Superior temporal gyrus (tissue), 1 donor: Measurements from ENCODE around the gene SLC25A45.
"Not testable (repeated sequence)": the region's sequence is repeated elsewhere in the genome, so short reads cannot be mapped to it uniquely, and the experiment has no call there.

Experiments used
- DNase-seq: peaks from one replicate; pipeline ENCODE4 v3.0.0-alpha.2; 2016; ENCODE audit errors: extremely low spot score

SLC25A45 gene

DNA sequence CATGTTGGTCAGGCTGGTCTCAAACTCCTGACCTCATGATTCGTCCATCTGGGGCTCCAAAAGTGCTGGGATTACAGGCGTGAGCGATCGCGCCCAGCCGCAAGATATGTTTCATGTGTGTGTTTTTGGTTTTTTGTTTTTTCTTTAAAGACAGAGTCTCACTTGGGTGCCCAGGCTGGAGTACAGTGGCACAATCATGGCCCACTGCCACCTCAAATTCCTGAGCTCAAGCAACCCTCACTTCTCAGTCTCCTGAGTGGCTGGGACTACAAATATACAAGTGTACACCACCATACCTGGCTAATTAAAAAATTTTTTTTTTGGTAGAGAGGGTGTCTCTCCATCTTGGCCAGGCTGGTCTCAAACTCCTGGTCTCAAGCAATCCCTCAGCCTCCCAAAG lies 19.5 kb downstream of the SLC25A45 start:
- DNase-seq, result no peak

DNA sequence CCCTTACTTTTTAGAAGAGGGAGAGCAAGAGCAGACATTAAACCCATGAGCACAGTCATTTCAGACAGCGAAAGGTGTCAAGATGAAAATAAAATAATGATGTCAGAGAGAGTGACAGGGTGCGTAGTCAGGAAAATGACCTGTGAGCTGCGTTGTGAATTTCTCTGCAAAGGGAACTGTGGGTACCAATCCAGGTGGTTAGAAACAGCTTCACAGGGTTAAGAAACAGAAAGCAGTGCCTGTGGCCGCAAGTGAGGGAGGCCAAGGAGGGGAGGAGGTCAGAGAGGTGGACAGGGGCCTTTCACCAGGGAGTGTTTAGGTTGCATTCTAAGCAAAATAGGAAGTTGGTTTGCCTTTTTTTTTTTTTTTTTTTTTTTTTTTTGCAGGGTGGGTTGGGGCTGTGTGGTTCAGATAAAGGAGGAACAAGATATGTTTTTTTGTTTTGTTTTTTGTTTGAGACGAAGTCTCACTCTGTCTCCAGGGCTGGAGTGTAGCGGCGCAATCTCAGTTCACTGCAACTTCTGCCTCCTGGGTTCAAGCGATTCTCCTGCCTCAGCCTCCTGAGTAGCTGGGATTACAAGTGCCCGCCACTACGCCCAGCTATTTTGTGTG lies 20.0 kb downstream of the SLC25A45 start:
- DNase-seq, result no peak

DNA sequence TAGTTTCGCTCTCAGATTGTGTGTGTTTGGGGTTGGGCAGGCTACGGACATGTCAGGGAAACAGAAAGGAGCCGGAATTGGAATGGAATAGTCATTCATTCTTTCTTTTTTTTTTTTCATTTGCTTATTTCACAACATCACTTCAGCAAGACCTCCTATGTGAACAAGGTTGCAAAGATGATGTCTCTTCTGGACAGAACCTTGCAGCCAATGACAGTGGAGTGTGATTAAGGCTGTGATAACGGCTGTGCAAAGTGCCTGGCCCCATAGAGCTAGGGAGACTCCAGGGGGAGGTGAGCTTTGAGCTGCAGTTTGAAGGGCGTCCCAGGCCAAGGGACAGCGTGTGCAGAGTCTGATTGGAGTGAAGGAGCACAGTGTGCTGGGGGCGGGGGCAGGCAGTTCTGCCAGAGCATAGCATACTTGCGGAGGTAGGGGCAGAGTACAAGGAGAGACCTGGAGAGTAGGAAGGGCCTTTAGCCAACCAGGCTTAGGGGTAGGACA lies 24.5 kb downstream of the SLC25A45 start:
- no peak for DNase-seq

- no peak for DNase-seq
Measured at GRCh38 chr11:65356394-65356972, 26.0 kb downstream of the SLC25A45 start.

GRCh38 chr11:65355776-65356393 lies 26.6 kb downstream of the SLC25A45 start:
- peak; percentile 40 for DNase-seq

- DNase-seq, result no peak
Measured at GRCh38 chr11:65355013-65355775, 27.3 kb downstream of the SLC25A45 start.

GRCh38 chr11:65354265-65355012 lies 28.0 kb downstream of the SLC25A45 start, which contains the start of gene TIGD3:
Gene TIGD3 (plus strand): TSS chr11:65354751. CDS start chr11:65355809, 1,058 bp downstream.
- peak; percentile 92 for DNase-seq

GRCh38 chr11:65353900-65354264 lies 28.6 kb downstream of the SLC25A45 start:
- peak; percentile 72 for DNase-seq

GRCh38 chr11:65353376-65353775 lies 29.1 kb downstream of the SLC25A45 start:
- no peak for DNase-seq

DNA sequence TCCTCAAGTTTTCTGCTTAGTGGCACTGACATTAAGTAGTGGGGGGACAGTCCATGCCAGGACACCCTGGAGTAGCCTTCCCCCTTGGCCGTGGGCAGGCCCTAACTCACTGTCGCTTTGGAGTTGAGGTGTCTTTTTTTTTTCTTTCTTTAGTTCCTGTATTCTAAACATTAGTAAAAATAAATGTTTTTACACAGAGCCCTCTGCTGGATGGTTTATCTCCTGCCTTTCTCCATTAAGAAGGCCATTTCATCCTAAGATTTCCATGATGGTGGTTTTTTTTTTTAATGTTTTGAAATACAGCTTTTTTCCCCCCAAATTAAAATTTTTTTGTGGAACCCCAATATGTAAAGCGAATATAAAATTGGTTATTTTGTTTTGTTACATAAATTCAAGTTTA lies 29.7 kb downstream of the SLC25A45 start:
- peak; percentile 61 for DNase-seq

DNA sequence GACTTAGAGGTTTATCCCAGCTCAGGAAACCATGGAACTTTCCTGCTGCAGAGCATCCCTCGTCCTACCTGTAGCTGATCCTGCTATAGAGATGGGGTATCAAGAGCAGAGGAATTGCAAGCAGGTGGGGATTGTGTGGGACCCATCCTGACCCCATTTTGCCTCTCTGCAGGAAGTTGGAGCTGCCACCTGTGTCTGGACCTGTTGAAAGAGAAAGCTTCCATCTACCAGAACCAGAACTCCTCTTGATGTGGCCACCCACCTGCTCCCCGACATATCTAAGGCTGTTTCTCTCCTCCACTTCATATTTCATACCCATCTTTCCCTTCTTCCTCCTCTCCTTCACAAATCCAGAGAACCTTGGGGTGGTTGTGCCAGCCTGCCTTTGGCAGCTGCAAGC lies 30.9 kb downstream of the SLC25A45 start:
- no peak for DNase-seq

DNA sequence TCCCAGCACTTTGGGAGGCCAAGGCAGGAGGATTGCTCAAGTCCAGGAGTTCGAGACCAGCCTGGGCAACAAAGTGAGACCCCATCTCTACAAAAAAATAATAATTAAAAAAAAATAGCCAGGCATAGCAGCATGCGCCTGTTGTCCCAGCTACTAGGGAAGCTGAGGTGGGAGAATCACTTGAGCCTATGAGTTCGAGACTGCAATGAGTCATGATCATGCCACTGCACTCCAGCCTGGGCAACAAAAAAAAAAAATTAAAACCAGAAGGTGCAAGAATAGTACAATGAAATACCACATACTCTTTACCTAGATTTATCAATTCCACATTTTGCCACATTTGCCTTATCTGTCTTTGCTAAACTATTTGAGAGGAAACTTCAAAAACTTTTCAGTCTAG lies 40.6 kb downstream of the SLC25A45 start:
- DNase-seq, result no peak

- peak; percentile 67 for DNase-seq
Measured at GRCh38 chr11:65340226-65340625, 42.2 kb downstream of the SLC25A45 start.

GRCh38 chr11:65338676-65339075 lies 43.8 kb downstream of the SLC25A45 start:
- no peak for DNase-seq

GRCh38 chr11:65334696-65335295 lies 47.6 kb downstream of the SLC25A45 start:
- DNase-seq, result no peak

DNA sequence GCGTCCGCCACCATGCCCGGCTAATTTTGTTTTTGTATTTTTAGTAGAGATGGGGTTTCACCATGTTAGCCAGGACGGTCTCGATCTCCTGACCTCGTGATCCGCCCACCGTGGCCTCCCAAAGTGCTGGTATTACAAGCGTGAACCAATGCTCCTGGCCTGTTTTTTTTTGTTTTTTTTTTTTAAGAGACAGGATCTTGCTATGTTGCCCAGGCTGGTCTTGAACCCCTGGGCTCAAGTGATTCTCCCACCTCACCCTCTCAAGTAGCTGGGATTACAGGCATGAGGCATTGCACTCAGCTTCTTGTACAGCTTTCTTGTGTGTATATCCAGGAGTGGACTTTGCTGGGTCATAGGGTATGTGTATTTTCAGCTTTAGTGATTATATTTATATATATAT lies 49.9 kb downstream of the SLC25A45 start:
- DNase-seq, result not testable (repeated sequence)

DNA sequence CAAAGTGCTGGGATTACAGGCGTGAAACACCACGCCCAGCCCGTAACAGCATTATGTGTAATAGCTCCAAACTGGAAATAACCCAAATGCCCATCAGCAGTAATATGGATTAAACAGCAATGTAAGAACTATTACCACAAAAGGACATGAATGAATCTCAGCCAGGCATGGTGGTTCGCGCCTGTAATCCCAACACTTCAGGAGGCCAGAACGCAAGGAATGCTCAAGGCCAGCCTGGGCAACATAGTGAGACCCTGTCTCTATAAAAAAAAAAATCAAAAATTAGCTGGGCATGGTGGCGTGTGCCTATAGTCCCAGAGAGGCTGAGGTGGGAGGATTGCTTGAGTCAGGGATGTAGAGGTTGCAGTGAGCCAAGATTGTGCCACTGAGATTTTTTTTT lies 51.9 kb downstream of the SLC25A45 start:
- no peak for DNase-seq

DNA sequence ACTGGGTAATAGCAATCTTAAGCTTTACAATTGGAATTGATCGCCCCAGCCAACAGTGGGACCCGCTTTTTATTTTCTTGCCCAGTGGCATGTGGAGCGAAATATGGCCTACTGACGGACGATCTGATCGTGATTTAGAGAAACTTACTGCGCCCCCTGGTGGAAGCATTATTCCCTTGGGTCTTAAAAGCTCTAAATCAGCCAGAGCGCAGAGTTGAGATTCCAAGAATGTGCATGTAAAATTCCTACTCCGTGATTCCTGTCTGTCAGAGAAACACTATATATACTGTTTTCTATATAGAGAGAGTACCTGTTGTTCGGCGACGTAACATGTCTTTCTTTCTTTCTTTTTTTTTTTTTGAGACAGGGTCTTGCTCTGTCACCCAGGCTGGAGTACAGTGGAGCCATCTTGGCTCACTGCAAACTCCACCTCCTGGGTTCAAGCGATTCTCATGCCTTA lies 52.5 kb downstream of the SLC25A45 start:
- peak; percentile 99 for DNase-seq

GRCh38 chr11:65329478-65329877 lies 53.0 kb downstream of the SLC25A45 start:
- DNase-seq, result no peak

- DNase-seq, result no peak
Measured at GRCh38 chr11:65327021-65327420, 55.4 kb downstream of the SLC25A45 start.

DNA sequence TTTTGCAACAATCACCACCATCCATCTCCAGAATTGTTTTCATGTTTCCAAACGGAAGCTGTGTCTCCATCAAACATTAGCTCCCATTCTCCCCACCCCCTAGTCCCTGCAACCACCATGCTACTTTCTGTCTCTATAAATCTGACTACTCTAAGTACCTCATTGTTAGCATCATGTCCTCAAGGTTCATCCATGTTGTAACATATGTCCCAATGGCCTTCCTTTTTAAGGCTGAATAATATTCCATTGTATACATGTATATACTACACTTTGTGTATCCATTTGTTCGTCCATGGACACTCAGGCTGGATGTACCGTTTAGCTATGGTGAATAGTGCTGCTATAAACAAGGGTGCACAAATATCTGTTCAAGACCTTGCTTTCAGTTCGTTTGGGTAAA lies 57.0 kb downstream of the SLC25A45 start:
- no peak for DNase-seq
